ENCODE data around the gene ACVR1. TPM values are rescaled to one million over a fixed set of nuclear protein-coding genes. Genes with fewer than 3 reads are reported as not detected.

ACVR1 gene
- total and polyA plus RNA-seq, 9 of the 15 experiments (the other 6 are each of a cell fraction or from before 2014, with no cell fraction given): 3.8 to 14.3 (median 6.9) TPM

GRCh38 chr2:157761520-157761919 lies 114.6 kb downstream of the ACVR1 start:
- H2AFZ ChIP-seq (ENCODE audit: low read depth, low read length): no peak overlapping the region
- no TSS peak for BruUV-seq (replicated peaks)
- ChIA-PET POLR2A (interaction anchor here (1.6 kb wide), 1 partner anchor 10 kb away, joined by 7 read pairs; no protein-coding TSS in a partner anchor), CTCF (ENCODE audit: low intra/inter-chr PET ratio) (no interaction called here)
- peaks cover 10% of the 10 kb centered on the region; the same call in 2 of the 3 replicates for H3K36me3 ChIP-seq (ENCODE audit: control insufficient read depth, insufficient read depth, low read length)
- no peak overlapping the region for H3K27ac ChIP-seq (ENCODE audit: extremely low read depth, low read depth, low read length)
- H3K9ac ChIP-seq (ENCODE audit: insufficient read depth in 1 of 2, low read depth in 2 of 2, low read length in 2 of 2): no peak overlapping the region
- intact Hi-C loops (cut with micrococcal nuclease): loop anchor here (5.0 to 10.0 kb wide), 2 partner anchors 459 to 983 kb away; no protein-coding TSS in a partner anchor
- no peaks in the 10 kb centered on the region for H3K4me1 ChIP-seq (replicated peaks in 1 of 2; ENCODE audit: control insufficient read depth in 2 of 2, insufficient read depth in 2 of 2, low read length in 2 of 2)
- H4K20me1 ChIP-seq (replicated peaks; ENCODE audit: control insufficient read depth, insufficient read depth, low read length): no peaks in the 10 kb centered on the region
- no peaks in the 10 kb centered on the region for H3K9me1 ChIP-seq (ENCODE audit: control insufficient read depth, insufficient read depth, low read length)
- no peak overlapping the region for H3K4me3 ChIP-seq
- no peak for TF ChIP-seq PTBP1 (IDR thresholded peaks at IDR 0.05; ENCODE audit: low read depth, low read length)
- H3K79me2 ChIP-seq (ENCODE audit: control insufficient read depth, insufficient read depth, low read length): no peaks in the 10 kb centered on the region
- in situ Hi-C loops (cut with MboI): no loop called here
- FAIRE-seq (no peak), DNase-seq (ENCODE audit: extremely low read depth in 1 of 4, low spot score in 3 of 4) (no peak), ATAC-seq (peak; percentile 25; the same call in 2 of the 3 replicates)
- H3K27me3 ChIP-seq (ENCODE audit: control insufficient read depth in 2 of 2, insufficient read depth in 2 of 2, low read length in 2 of 2): no peaks in the 10 kb centered on the region
- no peak overlapping the region for H3K4me2 ChIP-seq (ENCODE audit: insufficient read depth, low read length)
- no peaks in the 10 kb centered on the region for H3K9me3 ChIP-seq (replicated peaks; ENCODE audit: control insufficient read depth, insufficient read depth, low read depth, low read length)

- in situ Hi-C loops (cut with MboI): no loop called here
- Histone ChIP-seq H3K4me1 (replicated peaks in 1 of 2; ENCODE audit: control insufficient read depth in 2 of 2, insufficient read depth in 2 of 2, low read length in 2 of 2) (no peaks in the 10 kb centered on the region), H3K4me2 (ENCODE audit: insufficient read depth, low read length) (no peak overlapping the region), H3K9me3 (replicated peaks; ENCODE audit: control insufficient read depth, insufficient read depth, low read depth, low read length) (no peaks in the 10 kb centered on the region), H3K27me3 (ENCODE audit: control insufficient read depth in 2 of 2, insufficient read depth in 2 of 2, low read length in 2 of 2) (no peaks in the 10 kb centered on the region), H3K4me3 (no peak overlapping the region), H3K27ac (ENCODE audit: extremely low read depth, low read depth, low read length) (no peak overlapping the region), H3K9ac (ENCODE audit: insufficient read depth in 1 of 2, low read depth in 2 of 2, low read length in 2 of 2) (no peak overlapping the region), H3K79me2 (ENCODE audit: control insufficient read depth, insufficient read depth, low read length) (no peaks in the 10 kb centered on the region), H3K9me1 (ENCODE audit: control insufficient read depth, insufficient read depth, low read length) (no peaks in the 10 kb centered on the region), H4K20me1 (replicated peaks; ENCODE audit: control insufficient read depth, insufficient read depth, low read length) (no peaks in the 10 kb centered on the region), H3K36me3 (ENCODE audit: control insufficient read depth, insufficient read depth, low read length) (peaks cover 10% of the 10 kb centered on the region; the same call in 2 of the 3 replicates), H2AFZ (ENCODE audit: low read depth, low read length) (no peak overlapping the region)
- CTCF ChIA-PET (ENCODE audit: low intra/inter-chr PET ratio): interaction anchor here (0.6 kb wide), 1 partner anchor 459 kb away, joined by 4 read pairs; no protein-coding TSS in a partner anchor
- intact Hi-C loops (cut with micrococcal nuclease): loop anchor here (5.0 to 10.0 kb wide), 2 partner anchors 459 to 984 kb away; no protein-coding TSS in a partner anchor
- peak; percentile 73 for ATAC-seq
- no peak for FAIRE-seq
- DNase-seq (ENCODE audit: extremely low read depth in 1 of 4, low spot score in 3 of 4): peak in 2 of 4 experiments; percentile 13 to 24
- WGBS (ENCODE audit: insufficient coverage, low coverage, missing lambda C conversion rate): 71% methylated on average over 5 of the region's 5 CpGs
- POLR2A ChIA-PET: no interaction called here
- BruUV-seq (replicated peaks): no TSS peak
- TF ChIP-seq CBX5 (IDR thresholded peaks at IDR 0.05; ENCODE audit: borderline replicate concordance, low read depth): no peak
- no peak for TF ChIP-seq ZNF3 (CRISPR knock-in tag; IDR thresholded peaks at IDR 0.05)
- TF ChIP-seq CBFA2T3 (IDR thresholded peaks at IDR 0.05): peak; percentile 45
- 0 out of 2 replicates have a peak, but pooled peaks have one; percentile 30 for TF ChIP-seq CC2D1A (IDR thresholded peaks at IDR 0.05)
- TF ChIP-seq ELF1 (tag; IDR thresholded peaks at IDR 0.05): 0 out of 2 replicates have a peak, but pooled peaks have one; percentile 18
- peak; percentile 26; the same call in 1 of the 2 replicates for TF ChIP-seq NR2C1 (IDR thresholded peaks at IDR 0.05)
- no peak for TF ChIP-seq NR2C1 (tag; IDR thresholded peaks at IDR 0.05)
- TF ChIP-seq RAD21 (CRISPR knock-in tag; conservative IDR thresholded peaks at IDR 0.05 in 1 of 2, IDR thresholded peaks at IDR 0.05 in 1 of 2): peak in 1 of 2 experiments; percentile 47; a peak in 1 of 4 replicates
- peak in 2 of 3 experiments; percentile 12 to 24; a peak in 2 of 6 replicates for TF ChIP-seq CTCF (IDR thresholded peaks at IDR 0.05 in 2 of 3, conservative IDR thresholded peaks at IDR 0.05 in 1 of 3; ENCODE audit: insufficient read depth in 2 of 3, low read depth in 1 of 3, low read length in 3 of 3)
- 0 out of 2 replicates have a peak, but pooled peaks have one; percentile 16 for TF ChIP-seq SPI1 (IDR thresholded peaks at IDR 0.05; ENCODE audit: borderline replicate concordance, low read depth, low read length)
- no peak for TF ChIP-seq HNRNPLL (IDR thresholded peaks at IDR 0.05; ENCODE audit: low read depth, low read length, poor library complexity, severe bottlenecking)
- 0 out of 2 replicates have a peak, but pooled peaks have one; percentile 55 for TF ChIP-seq DMBX1 (CRISPR knock-in tag; IDR thresholded peaks at IDR 0.05; ENCODE audit: borderline replicate concordance)
- no peak for TF ChIP-seq CEBPG (CRISPR knock-in tag; IDR thresholded peaks at IDR 0.05)
- peak in 1 of 2 experiments; percentile 43; a peak in 1 of 4 replicates for TF ChIP-seq CEBPG (tag; conservative IDR thresholded peaks at IDR 0.05 in 1 of 2, IDR thresholded peaks at IDR 0.05 in 1 of 2)
Observed at GRCh38 chr2:157760949-157761348, 115.2 kb downstream of the ACVR1 start.

Measured in K562 (cell line).